ENCODE measurements around the gene ZNF746. TPM values are rescaled to one million over a fixed set of nuclear protein-coding genes. Genes with fewer than 3 reads are reported as not detected.
A peak's percentile ranks its signal among the peaks of the same experiment; 100 is the strongest.

ZNF746 gene
- total RNA-seq (2013; cell fraction: nucleolus; rRNA removed): 20.9 and 23.2 TPM in 2 replicates
- 12.0 and 15.2 TPM in 2 replicates for total RNA-seq (2014; rRNA removed)
- total RNA-seq (2014; rRNA removed; fragmentation: Illumina TruSeq; extraction: Trizol): 6.2 and 6.4 TPM in 2 replicates
- 17.3 and 19.0 TPM in 2 replicates for total RNA-seq (2021)
- polyA plus RNA-seq (2011; ENCODE audit: low read depth): 3.6 TPM
- 3.1 and 5.3 TPM in 2 replicates for polyA plus RNA-seq (2011; rRNA removed)
- polyA plus RNA-seq (2011; cell fraction: cytosol; rRNA removed): 5.3 and 8.5 TPM in 2 replicates
- polyA plus RNA-seq (2011; cell fraction: nucleus; rRNA removed): 15.0 and 17.6 TPM in 2 replicates
- 6.7 and 9.2 TPM in 2 replicates for polyA plus RNA-seq (2012)
- 3.9 and 6.2 TPM in 2 replicates for polyA plus RNA-seq (2014; fragmentation: Illumina TruSeq; extraction: Trizol)
- polyA plus RNA-seq (2014; fragmentation: Nextera tagmentation; extraction: Ambion mirVana): 1 to 10 TPM; 1.2 to 1.3 TPM
- 10.4 and 13.0 TPM in 2 replicates for polyA plus RNA-seq (2014; rRNA removed)
- polyA plus RNA-seq (2016; fragmentation: Nextera tagmentation; extraction: Ambion mirVana): 10 to 100 TPM in 1 of 2 experiments, 1 to 10 TPM in 1; 5.2 to 13.4 TPM
- polyA minus RNA-seq (2011; rRNA and poly(A)+ RNA removed): 8.0 and 13.6 TPM in 2 replicates
- 6.9 and 14.7 TPM in 2 replicates for polyA minus RNA-seq (2011; cell fraction: cytosol; rRNA and poly(A)+ RNA removed)
- polyA minus RNA-seq (2011; cell fraction: nucleus; rRNA and poly(A)+ RNA removed): 8.8 and 20.9 TPM in 2 replicates
- percentile 85 among the genes with signal in this experiment for Bru-seq, nascent RNA
- BruChase-seq, experiment 1, labeled RNA remaining after a 6-hour chase: percentile 75 among the genes with signal in this experiment
- BruChase-seq, experiment 2, labeled RNA remaining after a 2-hour chase: percentile 82 among the genes with signal in this experiment
- long read RNA-seq, experiment 1: 0 reads
- long read RNA-seq, experiment 2, partial matches to known transcripts: 0 of 4 reads
- long read RNA-seq, experiment 2, other reads (novel, unspliced or antisense): 4 of 4 reads

DNA sequence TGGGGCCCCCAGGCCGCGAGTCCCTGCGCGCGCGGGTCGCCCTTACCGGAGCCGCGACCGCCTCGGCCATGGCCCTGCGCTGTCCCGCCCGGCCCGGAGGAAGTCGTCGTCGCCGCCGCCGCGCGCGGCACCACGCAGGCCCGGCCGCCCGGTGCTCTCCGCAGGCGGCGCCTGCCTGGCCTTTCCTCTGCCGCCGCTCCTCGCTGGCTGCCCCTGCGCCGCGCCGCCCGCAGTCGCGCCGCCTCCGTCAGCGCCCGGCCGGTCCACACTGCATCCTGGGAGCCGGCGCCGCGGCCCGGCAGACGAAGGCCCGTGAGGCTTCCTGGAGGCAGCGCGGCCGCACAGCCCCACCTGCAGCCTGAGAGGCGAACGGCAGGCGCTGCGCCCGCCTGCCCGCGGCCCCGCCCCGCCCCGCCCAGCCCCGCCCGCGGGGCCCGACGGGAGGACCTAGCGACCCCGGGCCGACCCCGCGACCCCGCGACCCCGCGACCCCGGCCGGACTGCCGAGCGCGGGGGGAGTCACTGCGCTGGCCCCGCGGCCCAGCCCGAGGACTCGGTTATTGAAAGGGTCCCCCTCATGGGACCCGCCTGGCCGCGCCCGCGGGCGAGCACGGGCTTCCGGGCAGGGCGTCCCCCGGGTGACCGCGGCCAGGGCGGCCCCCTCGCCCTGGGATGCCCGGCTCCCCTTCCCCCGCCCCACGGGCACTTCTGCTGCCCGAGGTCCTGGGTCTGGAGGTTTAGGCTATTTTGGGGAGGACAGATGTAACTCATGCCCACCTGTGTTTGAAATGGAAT lies at the start of gene ZNF746:
Gene ZNF746 (minus strand): TSS at position 343 of the 795 bp plus-strand sequence. CDS start 273 bp downstream, at position 70.
- H4K20me1 ChIP-seq (ENCODE audit: control insufficient read depth, insufficient read depth): no peaks in the 10 kb centered on the region
- peak within 1 kb of the TSS; percentile 67 for H3K27ac ChIP-seq (ENCODE audit: control insufficient read depth, insufficient read depth)
- peak within 1 kb of the TSS; percentile 72 for H3K4me2 ChIP-seq (ENCODE audit: control insufficient read depth, insufficient read depth)
- peaks cover 14% of the 10 kb centered on the region for H3K4me1 ChIP-seq (ENCODE audit: control insufficient read depth, insufficient read depth, low read length)
- ChIA-PET RAD21 (ENCODE audit: unreplicated experiment) (no interaction called here), POLR2A (interaction anchor here (0.5 kb wide), 1 partner anchor 269 kb away, joined by 5 read pairs; no protein-coding TSS in a partner anchor), SMC1A (ENCODE audit: uncharacterized antibody, unreplicated experiment) (no interaction called here), CTCF (no interaction called here)
- under 1% methylated on average over 64 of the region's 109 CpGs for WGBS (ENCODE audit: insufficient coverage, insufficient replicate concordance, low lambda C conversion rate, missing lambda C conversion rate)
- H3K9me3 ChIP-seq (replicated peaks; ENCODE audit: control insufficient read depth, insufficient read depth, low read length): no peaks in the 10 kb centered on the region
- H3K36me3 ChIP-seq (ENCODE audit: control insufficient read depth in 2 of 2, insufficient read depth in 2 of 2, low read length in 1 of 2): peaks cover 4 to 6% of the 10 kb centered on the region in 2 experiments; a peak in 3 of 4 replicates
- no peak for FAIRE-seq
- ATAC-seq: peak; percentile 93
- no TSS peak for BruUV-seq (replicated peaks)
- H3K79me2 ChIP-seq (ENCODE audit: control insufficient read depth, insufficient read depth, low read length): peaks cover 26% of the 10 kb centered on the region
- H3K4me3 ChIP-seq: peak within 1 kb of the TSS; percentile 87
- intact Hi-C loops (cut with micrococcal nuclease; ENCODE audit: unreplicated experiment) (loop anchor here (2.0 to 5.0 kb wide), 5 partner anchors 37 to 185 kb away; partner anchors contain the start of gene ZNF777), in situ Hi-C loops (cut with MboI) (no loop called here)
- H2AFZ ChIP-seq (ENCODE audit: control insufficient read depth, low read depth, low read length): peak within 1 kb of the TSS; percentile 88
- H3K9ac ChIP-seq (ENCODE audit: control insufficient read depth, insufficient read depth, low read length): peak within 1 kb of the TSS; percentile 89
- DNase-seq (ENCODE audit: low read depth, low spot score): peak; percentile 11
- no peaks in the 10 kb centered on the region for H3K27me3 ChIP-seq (replicated peaks in 1 of 2; ENCODE audit: control insufficient read depth in 2 of 2, insufficient read depth in 2 of 2, low read length in 1 of 2)
- TF ChIP-seq EED (IDR thresholded peaks at IDR 0.05; ENCODE audit: low read depth): no peak
- TF ChIP-seq SRF (IDR thresholded peaks at IDR 0.05; ENCODE audit: low read depth in 2 of 2, low read length in 2 of 2): no peak
- TF ChIP-seq SREBF1 (IDR thresholded peaks at IDR 0.05; ENCODE audit: low read length): no peak
- no peak for TF ChIP-seq ZNF384 (IDR thresholded peaks at IDR 0.05; ENCODE audit: borderline replicate concordance, low read depth, low read length)
- TF ChIP-seq TCF7 (IDR thresholded peaks at IDR 0.05; ENCODE audit: borderline replicate concordance): no peak
- TF ChIP-seq SMARCA5 (IDR thresholded peaks at IDR 0.05): peak; percentile 100
- 0 out of 2 replicates have a peak, but pooled peaks have one; percentile 7 for TF ChIP-seq TCF3 (IDR thresholded peaks at IDR 0.05; ENCODE audit: borderline replicate concordance, insufficient read depth, low read depth, low read length)
- TF ChIP-seq, protein P1, sequence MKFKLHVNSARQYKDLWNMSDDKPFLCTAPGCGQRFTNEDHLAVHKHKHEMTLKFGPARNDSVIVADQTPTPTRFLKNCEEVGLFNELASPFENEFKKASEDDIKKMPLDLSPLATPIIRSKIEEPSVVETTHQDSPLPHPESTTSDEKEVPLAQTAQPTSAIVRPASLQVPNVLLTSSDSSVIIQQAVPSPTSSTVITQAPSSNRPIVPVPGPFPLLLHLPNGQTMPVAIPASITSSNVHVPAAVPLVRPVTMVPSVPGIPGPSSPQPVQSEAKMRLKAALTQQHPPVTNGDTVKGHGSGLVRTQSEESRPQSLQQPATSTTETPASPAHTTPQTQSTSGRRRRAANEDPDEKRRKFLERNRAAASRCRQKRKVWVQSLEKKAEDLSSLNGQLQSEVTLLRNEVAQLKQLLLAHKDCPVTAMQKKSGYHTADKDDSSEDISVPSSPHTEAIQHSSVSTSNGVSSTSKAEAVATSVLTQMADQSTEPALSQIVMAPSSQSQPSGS (IDR thresholded peaks at IDR 0.05; ENCODE audit: low read length): no peak
- TF ChIP-seq, protein P2, sequence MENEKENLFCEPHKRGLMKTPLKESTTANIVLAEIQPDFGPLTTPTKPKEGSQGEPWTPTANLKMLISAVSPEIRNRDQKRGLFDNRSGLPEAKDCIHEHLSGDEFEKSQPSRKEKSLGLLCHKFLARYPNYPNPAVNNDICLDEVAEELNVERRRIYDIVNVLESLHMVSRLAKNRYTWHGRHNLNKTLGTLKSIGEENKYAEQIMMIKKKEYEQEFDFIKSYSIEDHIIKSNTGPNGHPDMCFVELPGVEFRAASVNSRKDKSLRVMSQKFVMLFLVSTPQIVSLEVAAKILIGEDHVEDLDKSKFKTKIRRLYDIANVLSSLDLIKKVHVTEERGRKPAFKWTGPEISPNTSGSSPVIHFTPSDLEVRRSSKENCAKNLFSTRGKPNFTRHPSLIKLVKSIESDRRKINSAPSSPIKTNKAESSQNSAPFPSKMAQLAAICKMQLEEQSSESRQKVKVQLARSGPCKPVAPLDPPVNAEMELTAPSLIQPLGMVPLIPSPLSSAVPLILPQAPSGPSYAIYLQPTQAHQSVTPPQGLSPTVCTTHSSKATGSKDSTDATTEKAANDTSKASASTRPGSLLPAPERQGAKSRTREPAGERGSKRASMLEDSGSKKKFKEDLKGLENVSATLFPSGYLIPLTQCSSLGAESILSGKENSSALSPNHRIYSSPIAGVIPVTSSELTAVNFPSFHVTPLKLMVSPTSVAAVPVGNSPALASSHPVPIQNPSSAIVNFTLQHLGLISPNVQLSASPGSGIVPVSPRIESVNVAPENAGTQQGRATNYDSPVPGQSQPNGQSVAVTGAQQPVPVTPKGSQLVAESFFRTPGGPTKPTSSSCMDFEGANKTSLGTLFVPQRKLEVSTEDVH (IDR thresholded peaks at IDR 0.05; ENCODE audit: low read depth, partially characterized antibody): no peak
- TF ChIP-seq DPF2 (IDR thresholded peaks at IDR 0.05): peak; percentile 52; the same call in 1 of the 2 replicates
- no peak for TF ChIP-seq JUND (IDR thresholded peaks at IDR 0.05; ENCODE audit: low read depth, low read length)
- TF ChIP-seq EP300 (IDR thresholded peaks at IDR 0.05; ENCODE audit: borderline replicate concordance in 1 of 2, control insufficient read depth in 1 of 2, low read depth in 2 of 2, low read length in 2 of 2): no peak
- TF ChIP-seq, protein P3, sequence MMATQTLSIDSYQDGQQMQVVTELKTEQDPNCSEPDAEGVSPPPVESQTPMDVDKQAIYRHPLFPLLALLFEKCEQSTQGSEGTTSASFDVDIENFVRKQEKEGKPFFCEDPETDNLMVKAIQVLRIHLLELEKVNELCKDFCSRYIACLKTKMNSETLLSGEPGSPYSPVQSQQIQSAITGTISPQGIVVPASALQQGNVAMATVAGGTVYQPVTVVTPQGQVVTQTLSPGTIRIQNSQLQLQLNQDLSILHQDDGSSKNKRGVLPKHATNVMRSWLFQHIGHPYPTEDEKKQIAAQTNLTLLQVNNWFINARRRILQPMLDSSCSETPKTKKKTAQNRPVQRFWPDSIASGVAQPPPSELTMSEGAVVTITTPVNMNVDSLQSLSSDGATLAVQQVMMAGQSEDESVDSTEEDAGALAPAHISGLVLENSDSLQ (IDR thresholded peaks at IDR 0.05): no peak
